GM12801 (cell line): ENCODE results near the gene PGS1.

Experiments
- CTCF ChIP-seq: IDR thresholded peaks from one replicate; pipeline ENCODE4 v1.5.1; 2011; ENCODE audit warnings: control low read depth; ENCODE audit not compliant: insufficient read length; ENCODE audit errors: extremely low read depth

The PGS1 gene

GRCh38 chr17:78351449-78352006 lies 26.9 kb upstream of the PGS1 start:
- no peak for TF ChIP-seq CTCF

GRCh38 chr17:78353834-78354233 lies 24.6 kb upstream of the PGS1 start:
- TF ChIP-seq CTCF = no peak

GRCh38 chr17:78355045-78355641 lies 23.3 kb upstream of the PGS1 start:
- no peak for TF ChIP-seq CTCF

DNA sequence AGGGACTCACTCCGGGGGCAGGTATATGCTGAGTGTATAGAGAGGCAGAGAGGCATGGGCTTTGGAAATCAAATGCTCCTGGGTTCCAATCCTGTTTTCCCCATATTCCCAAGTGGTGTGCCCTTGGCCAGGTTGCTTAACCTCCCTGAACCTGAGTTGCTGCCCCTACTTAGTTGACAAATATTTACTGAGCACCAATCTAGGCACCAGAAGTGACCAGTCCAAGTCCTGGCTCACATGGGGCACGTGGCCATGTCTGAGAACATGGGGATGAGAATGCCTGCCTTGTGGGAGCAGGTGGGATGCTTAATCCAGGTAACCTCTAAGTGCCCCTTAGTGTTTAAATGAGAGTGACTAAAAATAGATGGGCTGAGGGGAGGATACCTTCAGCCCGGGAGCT lies 22.7 kb upstream of the PGS1 start:
- no peak for TF ChIP-seq CTCF

DNA sequence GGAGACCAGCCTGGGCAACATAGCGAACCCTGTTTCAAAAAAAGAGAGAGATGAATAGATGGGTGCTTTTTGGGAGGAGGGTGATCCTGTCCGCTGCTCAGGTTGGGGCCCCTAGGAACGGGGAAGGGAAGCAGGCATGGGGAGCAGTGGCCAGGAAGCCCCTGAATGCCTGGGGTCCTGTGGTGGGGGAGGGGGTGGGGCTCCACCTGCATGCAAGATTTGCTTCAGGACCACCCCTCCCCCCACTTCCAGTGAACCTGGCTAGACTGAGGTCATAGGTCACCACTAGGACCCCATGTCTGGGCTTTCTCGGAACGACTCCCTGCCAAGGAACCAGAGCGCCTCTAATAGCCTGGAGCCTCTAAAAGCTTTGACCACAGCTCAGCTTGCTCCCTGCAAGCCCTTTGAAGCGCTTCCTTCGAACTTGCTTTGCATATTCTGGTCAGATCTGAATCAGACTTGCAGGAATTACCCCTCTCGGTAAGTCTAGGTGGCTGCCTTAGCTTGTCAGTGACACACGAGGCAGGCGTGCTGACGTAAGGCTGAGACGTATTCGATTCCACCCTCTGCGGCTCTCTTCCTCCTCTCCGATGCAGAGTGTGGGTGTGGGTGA lies 22.2 kb upstream of the PGS1 start:
- no peak for TF ChIP-seq CTCF

DNA sequence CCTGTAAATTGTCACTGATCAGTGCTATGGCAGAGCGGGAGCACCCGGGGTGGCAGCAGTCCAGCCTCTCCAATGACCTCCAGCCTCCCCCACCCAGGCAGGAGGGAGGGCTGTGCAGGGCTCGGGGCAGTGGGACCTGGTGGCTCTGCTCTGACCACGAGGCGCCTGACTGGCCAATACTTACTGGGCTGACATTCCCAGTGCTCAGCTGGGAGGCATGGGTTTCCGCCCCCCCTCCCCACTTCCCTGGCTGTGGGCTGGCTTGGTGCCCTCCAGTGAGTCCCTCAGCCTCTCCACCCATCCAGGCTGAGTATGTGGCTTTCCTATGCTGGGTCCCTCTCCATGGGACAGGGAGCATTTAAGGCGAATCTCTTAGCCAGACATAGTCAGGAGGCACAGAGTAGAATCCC lies 21.3 kb upstream of the PGS1 start:
- no peak for TF ChIP-seq CTCF

DNA sequence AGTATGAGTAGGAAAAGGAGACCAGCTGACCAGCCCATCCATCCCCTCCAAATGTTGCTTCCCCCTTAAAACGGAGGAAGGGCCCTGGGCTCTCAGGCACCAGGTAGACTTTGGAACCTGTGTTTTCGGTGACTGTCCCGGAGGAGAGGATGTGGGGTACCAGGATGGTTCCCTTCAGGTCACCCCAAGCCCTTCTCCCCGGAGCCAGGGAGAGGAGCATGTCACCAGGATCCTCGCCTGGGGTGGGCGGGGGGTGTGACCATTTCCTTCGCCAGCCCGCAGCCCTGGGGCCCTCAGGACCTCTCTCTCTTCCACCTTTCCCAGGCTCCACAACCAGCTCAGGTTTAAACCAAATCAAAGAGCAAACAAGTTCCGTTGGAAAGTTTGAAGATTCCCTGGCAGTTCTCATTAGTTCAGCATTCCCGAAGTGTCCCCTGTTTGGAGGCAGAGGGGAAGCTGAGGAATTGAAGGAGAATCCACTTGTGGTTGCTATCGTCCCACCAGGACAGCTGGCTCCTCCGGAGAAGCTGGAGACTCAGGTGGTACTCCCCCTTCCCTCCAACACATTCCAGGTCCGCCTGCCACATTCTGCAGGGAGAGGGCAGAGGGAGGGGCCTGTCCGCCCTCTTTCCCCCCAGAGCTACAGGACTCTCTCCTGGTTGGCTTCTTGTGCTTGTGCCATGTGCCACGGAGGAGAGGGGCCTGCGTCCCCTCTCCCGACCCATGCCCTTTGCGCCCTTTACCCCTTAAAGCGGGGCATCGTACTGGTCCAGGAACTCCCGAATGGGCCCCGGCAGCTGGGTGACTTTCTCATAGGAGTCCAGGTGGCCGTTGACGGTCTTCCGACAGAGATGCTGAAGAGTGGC lies 20.5 kb upstream of the PGS1 start:
- no peak for TF ChIP-seq CTCF
